COLO668 (cell line): ENCODE results near the gene ZNF343.

Experiments used
- DNase-seq: peaks from one replicate; lab custom pipeline; 2025; ENCODE audit not compliant: unreplicated experiment; lab: John Stamatoyannopoulos, UW

ZNF343 gene

DNA sequence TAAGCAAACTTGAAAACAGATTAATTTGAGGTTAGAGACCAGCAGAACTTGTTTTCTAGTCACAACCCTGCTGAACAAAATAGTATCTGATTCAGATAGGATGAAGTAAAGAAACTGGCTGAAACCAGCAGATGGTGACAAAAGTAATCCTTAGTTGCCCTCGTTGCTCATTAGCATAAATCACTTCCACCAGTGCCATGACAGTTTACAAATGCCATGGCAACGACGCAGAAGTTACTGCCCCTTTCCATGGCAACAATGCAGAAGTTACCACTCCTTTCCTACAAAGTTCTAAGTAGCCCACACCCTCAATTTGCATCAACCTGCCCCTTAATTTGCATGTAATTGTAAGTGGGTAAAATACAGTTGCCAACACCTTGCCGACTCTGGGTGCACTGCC is 61.9 kb downstream of the ZNF343 start:
- no peak for DNase-seq
